ENCODE results near the gene IFNA21. TPM values are rescaled to one million over a fixed set of nuclear protein-coding genes. Genes with fewer than 3 reads are reported as not detected.
"Not testable (repeated sequence)": the region's sequence is repeated elsewhere in the genome, so short reads cannot be mapped to it uniquely, and the experiment has no call there.

Gene IFNA21
- total RNA-seq, 2 donors from 2014 or later = not detected

GRCh38 chr9:21194867-21195776 lies 28.7 kb upstream of the IFNA21 start:
- peak in 2 of 4 donors; percentile 17 to 33 for DNase-seq
- H3K27me3 ChIP-seq; H3K27ac ChIP-seq; H3K4me3 ChIP-seq; H3K4me1 ChIP-seq; H3K36me3 ChIP-seq (replicated peaks in 1 of 2; ENCODE audit: insufficient read depth in 1 of 2, low read depth in 2 of 2); intact Hi-C loops (cut with DNase I); H3K9me3 ChIP-seq: not testable (repeated sequence)
- 34 to 35% methylated on average over 6 of the region's 6 CpGs for whole genome bisulfite sequencing, 2 donors
- TF ChIP-seq CTCF (IDR thresholded peaks at IDR 0.05) = peak; percentile 8 to 45 (median 37)
- ATAC-seq = peak; percentile 62

GRCh38 chr9:21187487-21187886 lies 21.0 kb upstream of the IFNA21 start, which contains the start of gene IFNA4:
Gene IFNA4, minus strand, starts transcription at chr9:21187587. Its CDS starts 56 bp downstream, at chr9:21187531.
- ATAC-seq; H3K36me3 ChIP-seq (replicated peaks in 1 of 2; ENCODE audit: insufficient read depth in 1 of 2, low read depth in 2 of 2); intact Hi-C loops (cut with DNase I): not testable (repeated sequence)

GRCh38 chr9:21182810-21183736 lies 16.6 kb upstream of the IFNA21 start:
- ATAC-seq; H3K27me3 ChIP-seq; H3K36me3 ChIP-seq (replicated peaks in 1 of 2; ENCODE audit: insufficient read depth in 1 of 2, low read depth in 2 of 2); intact Hi-C loops (cut with DNase I); H3K4me1 ChIP-seq; H3K4me3 ChIP-seq; H3K9me3 ChIP-seq; H3K27ac ChIP-seq: not testable (repeated sequence)
- peak in 4 of 7 experiments; percentile 10 to 30 (median 12) for TF ChIP-seq CTCF (IDR thresholded peaks at IDR 0.05)
- 30 to 40% methylated on average over 4 of the region's 4 CpGs for WGBS, 2 donors
- peak in 2 of 4 donors; percentile 9 to 21 for DNase-seq

More at GRCh38 chr9:21187487-21187886, 21.0 kb upstream of the IFNA21 start, which contains the start of gene IFNA4:
- not testable (repeated sequence) for H3K9me3 ChIP-seq, H3K27ac ChIP-seq, DNase-seq, H3K4me3 ChIP-seq, H3K4me1 ChIP-seq, H3K27me3 ChIP-seq
- WGBS, 2 donors = 65 to 74% methylated on average over 3 of the region's 3 CpGs

GRCh38 chr9:21174671-21175070 lies 8.2 kb upstream of the IFNA21 start:
- Histone ChIP-seq H3K27ac (no peak overlapping the region), H3K4me3 (no peak overlapping the region), H3K9me3 (no peaks in the 10 kb centered on the region), H3K36me3 (replicated peaks in 1 of 2; ENCODE audit: insufficient read depth in 1 of 2, low read depth in 2 of 2) (no peaks in the 10 kb centered on the region), H3K4me1 (no peaks in the 10 kb centered on the region), H3K27me3 (no peaks in the 10 kb centered on the region)
- TF ChIP-seq POLR2A (IDR thresholded peaks at IDR 0.05) (no peak), CTCF (IDR thresholded peaks at IDR 0.05) (no peak)
- intact Hi-C loops (cut with DNase I) = no loop called here
- no peak for DNase-seq
- 80 to 81% methylated on average over 2 of the region's 2 CpGs for WGBS, 2 donors
- no peak for ATAC-seq

- ATAC-seq (no peak), DNase-seq (no peak)
- no peaks in the 10 kb centered on the region for H3K27me3 ChIP-seq
- no peak for TF ChIP-seq CTCF (IDR thresholded peaks at IDR 0.05)
- no peak for TF ChIP-seq POLR2A (IDR thresholded peaks at IDR 0.05)
- H3K9me3 ChIP-seq = no peaks in the 10 kb centered on the region
- no peaks in the 10 kb centered on the region for H3K36me3 ChIP-seq (replicated peaks in 1 of 2; ENCODE audit: insufficient read depth in 1 of 2, low read depth in 2 of 2)
- no peak overlapping the region for H3K27ac ChIP-seq
- WGBS, 2 donors = 71 to 73% methylated on average over 3 of the region's 3 CpGs
- intact Hi-C loops (cut with DNase I) = no loop called here
- H3K4me3 ChIP-seq = no peak overlapping the region
- H3K4me1 ChIP-seq = no peaks in the 10 kb centered on the region
These were observed 5.7 kb upstream of the IFNA21 start for GRCh38 chr9:21172156-21172555.
